WTC11 (cell line): Measurements from ENCODE around the gene STAG1. TPM values are rescaled to one million over a fixed set of nuclear protein-coding genes. Genes with fewer than 3 reads are reported as not detected.

Experiments
- ATAC-seq: fragments of 200-7000 bp; cut with Tn5 transposase; 2 replicates; pipeline ENCODE4 v1.10.0; 2021; ENCODE audit warnings: mild to moderate bottlenecking, moderate library complexity
- CTCF ChIA-PET: fragments of 300-600 bp; sonication (Branson Sonifier 250); formaldehyde crosslinking; loops from one replicate; lab custom pipeline; 2021; ENCODE audit warnings: antibody characterized with exemption; lab: Charles Lee
- POLR2A ChIA-PET: fragments of 350-600 bp; sonication (Branson Sonifier 250); formaldehyde crosslinking; loops from one replicate; lab custom pipeline; 2021; ENCODE audit warnings: antibody characterized with exemption; lab: Charles Lee
- DNase-seq: peaks from one replicate; pipeline ENCODE4 v3.0.0; 2021; ENCODE audit warnings: low spot score
- H3K27ac Mint-ChIP-seq: 2 replicates; pipeline ENCODE4 v1.8.0; 2021; ENCODE audit warnings: mixed read lengths
- H3K27me3 Mint-ChIP-seq: 2 replicates; pipeline ENCODE4 v1.8.0; 2021; ENCODE audit warnings: low read depth, mild to moderate bottlenecking, moderate library complexity, mixed read lengths
- H3K36me3 Mint-ChIP-seq: 2 replicates; pipeline ENCODE4 v1.8.0; 2021; ENCODE audit warnings: mixed read lengths
- H3K4me1 Mint-ChIP-seq: 2 replicates; pipeline ENCODE4 v1.8.0; 2022; ENCODE audit warnings: mixed read lengths
- H3K4me3 Mint-ChIP-seq: 2 replicates; pipeline ENCODE4 v1.8.0; 2021; ENCODE audit warnings: mild to moderate bottlenecking, moderate library complexity, mixed read lengths
- H3K9me3 Mint-ChIP-seq: 2 replicates; pipeline ENCODE4 v1.8.0; 2021; ENCODE audit warnings: mixed read lengths
- ATF1 ChIP-seq: sonication (generic); formaldehyde crosslinking; IDR thresholded peaks from 2 replicates; pipeline ENCODE4 v1.8.1; 2023; ENCODE audit warnings: mild to moderate bottlenecking, moderate library complexity, missing genetic modification reagents
- CREM ChIP-seq: sonication (generic); formaldehyde crosslinking; IDR thresholded peaks from 2 replicates; pipeline ENCODE4 v1.8.1; 2022; ENCODE audit warnings: mild to moderate bottlenecking, missing genetic modification reagents, moderate library complexity
- ETV6 ChIP-seq: sonication (generic); formaldehyde crosslinking; IDR thresholded peaks from 2 replicates; pipeline ENCODE4 v1.8.1; 2022; ENCODE audit warnings: mild to moderate bottlenecking, missing genetic modification reagents
- FOXJ3 ChIP-seq: sonication (generic); formaldehyde crosslinking; IDR thresholded peaks from 2 replicates; pipeline ENCODE4 v1.9.0; 2021; ENCODE audit warnings: missing genetic modification reagents, mild to moderate bottlenecking, borderline replicate concordance
- HMGA2 ChIP-seq: fragments of 250-450 bp; sonication (Bioruptor Pico); IDR thresholded peaks from 2 replicates; pipeline ENCODE4 v1.4.0; 2021; ENCODE audit warnings: mild to moderate bottlenecking, moderate library complexity
- MYBL2 ChIP-seq: sonication (generic); formaldehyde crosslinking; IDR thresholded peaks from 2 replicates; pipeline ENCODE4 v1.8.1; 2023; ENCODE audit warnings: mild to moderate bottlenecking, moderate library complexity, missing genetic modification reagents
- PRRX2 ChIP-seq: fragments of 250-450 bp; sonication (Bioruptor Pico); IDR thresholded peaks from 2 replicates; pipeline ENCODE4 v1.8.0; 2021; ENCODE audit warnings: mild to moderate bottlenecking
- ZNF219 ChIP-seq: sonication (generic); formaldehyde crosslinking; IDR thresholded peaks from 2 replicates; pipeline ENCODE4 v1.8.0; 2023; ENCODE audit warnings: missing genetic modification reagents, mild to moderate bottlenecking, borderline replicate concordance
- ZNF232 ChIP-seq: sonication (generic); formaldehyde crosslinking; IDR thresholded peaks from 2 replicates; pipeline ENCODE4 v1.8.0; 2022; ENCODE audit warnings: mild to moderate bottlenecking, missing genetic modification reagents
- total RNA-seq: library from RNA; stranded (reverse); gene quantifications from 3 replicates; pipeline ENCODE4 v1.2.3, GENCODE V29; 2021
- TF ChIP-seq, protein P1 (sequence below): sonication (generic); formaldehyde crosslinking; IDR thresholded peaks from 2 replicates; pipeline ENCODE4 v1.8.1; 2023; ENCODE audit warnings: mild to moderate bottlenecking, missing genetic modification reagents
- TF ChIP-seq, protein P2 (sequence below): sonication (generic); formaldehyde crosslinking; IDR thresholded peaks from 2 replicates; pipeline ENCODE4 v1.8.0; 2022; ENCODE audit warnings: mild to moderate bottlenecking, missing genetic modification reagents
- TF ChIP-seq, protein P3 (sequence below): fragments of 200-600 bp; IDR thresholded peaks from 2 replicates; pipeline ENCODE4 v1.8.0; 2022; ENCODE audit warnings: antibody characterized with exemption
- TF ChIP-seq, protein P4 (sequence below): sonication (generic); formaldehyde crosslinking; IDR thresholded peaks from 2 replicates; pipeline ENCODE4 v1.8.1; 2022; ENCODE audit warnings: mild to moderate bottlenecking, missing genetic modification reagents, moderate library complexity, borderline replicate concordance
- TF ChIP-seq, protein P5 (sequence below): sonication (generic); formaldehyde crosslinking; IDR thresholded peaks from 2 replicates; pipeline ENCODE4 v1.8.1; 2022; ENCODE audit warnings: low read depth, mild to moderate bottlenecking, moderate library complexity, missing genetic modification reagents, borderline replicate concordance
- TF ChIP-seq, protein P6 (sequence below): sonication (generic); formaldehyde crosslinking; conservative IDR thresholded peaks from 2 replicates; pipeline ENCODE4 v1.8.1; 2023; ENCODE audit warnings: mild to moderate bottlenecking, low read depth, missing genetic modification reagents, moderate library complexity
- TF ChIP-seq, protein P7 (sequence below): fragments of 250-450 bp; sonication (Bioruptor Pico); IDR thresholded peaks from 2 replicates; pipeline ENCODE4 v1.9.0; 2021; ENCODE audit warnings: mild to moderate bottlenecking, borderline replicate concordance

Gene STAG1
- total RNA-seq, 1 experiment from 2014 or later = 20.7 TPM

DNA sequence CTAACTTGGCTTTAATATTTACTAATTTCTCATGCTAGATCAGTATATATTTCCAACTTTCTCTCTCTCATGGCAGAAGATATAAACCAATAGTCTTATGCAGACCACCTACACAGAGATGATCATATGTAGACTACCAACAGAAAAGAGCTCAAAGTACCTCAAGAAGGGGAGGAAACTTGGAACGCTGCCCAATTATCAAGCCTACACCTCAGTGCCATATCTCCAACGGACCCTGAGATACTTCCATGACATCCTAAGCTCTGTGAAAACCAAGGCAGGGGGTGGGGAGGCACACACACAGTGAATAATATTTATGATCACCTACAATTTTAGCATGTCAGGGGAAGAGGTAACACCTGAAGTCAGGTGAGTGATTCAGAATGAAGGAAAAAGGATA, 100.6 kb downstream of the STAG1 start (continued):
- TF ChIP-seq, protein P1, sequence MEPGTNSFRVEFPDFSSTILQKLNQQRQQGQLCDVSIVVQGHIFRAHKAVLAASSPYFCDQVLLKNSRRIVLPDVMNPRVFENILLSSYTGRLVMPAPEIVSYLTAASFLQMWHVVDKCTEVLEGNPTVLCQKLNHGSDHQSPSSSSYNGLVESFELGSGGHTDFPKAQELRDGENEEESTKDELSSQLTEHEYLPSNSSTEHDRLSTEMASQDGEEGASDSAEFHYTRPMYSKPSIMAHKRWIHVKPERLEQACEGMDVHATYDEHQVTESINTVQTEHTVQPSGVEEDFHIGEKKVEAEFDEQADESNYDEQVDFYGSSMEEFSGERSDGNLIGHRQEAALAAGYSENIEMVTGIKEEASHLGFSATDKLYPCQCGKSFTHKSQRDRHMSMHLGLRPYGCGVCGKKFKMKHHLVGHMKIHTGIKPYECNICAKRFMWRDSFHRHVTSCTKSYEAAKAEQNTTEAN (CRISPR knock-in tag) = no peak
- TF ChIP-seq ETV6 (no peak), ATF1 (CRISPR knock-in tag) (no peak), MYBL2 (CRISPR knock-in tag) (no peak)
- TF ChIP-seq, protein P2, sequence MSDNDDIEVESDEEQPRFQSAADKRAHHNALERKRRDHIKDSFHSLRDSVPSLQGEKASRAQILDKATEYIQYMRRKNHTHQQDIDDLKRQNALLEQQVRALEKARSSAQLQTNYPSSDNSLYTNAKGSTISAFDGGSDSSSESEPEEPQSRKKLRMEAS (CRISPR knock-in tag) = no peak
- TF ChIP-seq, protein P3, sequence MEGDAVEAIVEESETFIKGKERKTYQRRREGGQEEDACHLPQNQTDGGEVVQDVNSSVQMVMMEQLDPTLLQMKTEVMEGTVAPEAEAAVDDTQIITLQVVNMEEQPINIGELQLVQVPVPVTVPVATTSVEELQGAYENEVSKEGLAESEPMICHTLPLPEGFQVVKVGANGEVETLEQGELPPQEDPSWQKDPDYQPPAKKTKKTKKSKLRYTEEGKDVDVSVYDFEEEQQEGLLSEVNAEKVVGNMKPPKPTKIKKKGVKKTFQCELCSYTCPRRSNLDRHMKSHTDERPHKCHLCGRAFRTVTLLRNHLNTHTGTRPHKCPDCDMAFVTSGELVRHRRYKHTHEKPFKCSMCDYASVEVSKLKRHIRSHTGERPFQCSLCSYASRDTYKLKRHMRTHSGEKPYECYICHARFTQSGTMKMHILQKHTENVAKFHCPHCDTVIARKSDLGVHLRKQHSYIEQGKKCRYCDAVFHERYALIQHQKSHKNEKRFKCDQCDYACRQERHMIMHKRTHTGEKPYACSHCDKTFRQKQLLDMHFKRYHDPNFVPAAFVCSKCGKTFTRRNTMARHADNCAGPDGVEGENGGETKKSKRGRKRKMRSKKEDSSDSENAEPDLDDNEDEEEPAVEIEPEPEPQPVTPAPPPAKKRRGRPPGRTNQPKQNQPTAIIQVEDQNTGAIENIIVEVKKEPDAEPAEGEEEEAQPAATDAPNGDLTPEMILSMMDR = no peak

DNA sequence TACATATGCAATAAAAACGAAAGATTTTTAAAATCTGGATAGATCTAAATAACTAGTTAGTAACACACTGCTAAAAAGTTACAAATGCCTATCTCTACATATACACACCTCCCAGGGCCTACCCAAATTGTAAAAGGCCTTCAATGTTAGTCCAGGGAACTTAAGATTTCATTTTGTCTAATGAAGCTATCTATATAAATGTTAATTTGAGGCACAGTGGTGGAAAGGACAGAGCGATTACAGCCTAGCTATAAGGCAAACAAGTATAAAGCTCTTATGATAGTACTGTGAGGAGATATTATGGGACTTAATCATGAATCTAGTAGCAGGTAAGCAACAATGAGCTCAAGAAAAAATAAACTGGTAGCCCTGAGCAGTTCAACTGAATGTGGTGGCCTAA, 101.7 kb downstream of the STAG1 start:
- no peak overlapping the region for H3K27ac Mint-ChIP-seq
- CTCF ChIA-PET = interaction anchor here (1.6 kb wide), 1 partner anchor 102 kb away, joined by 4 read pairs; the partner anchor contains the start of gene STAG1

DNA sequence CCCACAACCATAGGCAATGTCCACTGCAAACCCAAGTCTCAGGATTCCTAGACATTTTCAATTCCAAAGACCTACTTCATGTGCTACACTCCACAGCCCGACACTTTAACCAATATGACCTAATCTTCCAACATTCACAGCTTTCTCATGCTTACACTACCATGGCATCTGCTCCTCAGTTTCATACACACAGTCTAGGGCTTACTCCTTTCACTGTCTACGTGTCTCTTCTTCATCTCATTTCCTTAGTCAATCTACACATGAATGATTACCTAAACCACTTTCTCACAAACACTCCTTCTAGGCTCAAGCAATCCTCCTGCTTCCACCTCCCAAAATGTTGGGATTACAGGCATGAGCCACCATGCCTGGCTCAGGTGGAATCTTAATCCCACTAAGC, 106.3 kb downstream of the STAG1 start:
- no peaks in the 10 kb centered on the region for H3K36me3 Mint-ChIP-seq
- ChIA-PET CTCF (no interaction called here), POLR2A (no interaction called here)
- 0 out of 2 replicates have a peak, but pooled peaks cover 8% of the 10 kb centered on the region for H3K4me1 Mint-ChIP-seq
- TF ChIP-seq, protein P4, sequence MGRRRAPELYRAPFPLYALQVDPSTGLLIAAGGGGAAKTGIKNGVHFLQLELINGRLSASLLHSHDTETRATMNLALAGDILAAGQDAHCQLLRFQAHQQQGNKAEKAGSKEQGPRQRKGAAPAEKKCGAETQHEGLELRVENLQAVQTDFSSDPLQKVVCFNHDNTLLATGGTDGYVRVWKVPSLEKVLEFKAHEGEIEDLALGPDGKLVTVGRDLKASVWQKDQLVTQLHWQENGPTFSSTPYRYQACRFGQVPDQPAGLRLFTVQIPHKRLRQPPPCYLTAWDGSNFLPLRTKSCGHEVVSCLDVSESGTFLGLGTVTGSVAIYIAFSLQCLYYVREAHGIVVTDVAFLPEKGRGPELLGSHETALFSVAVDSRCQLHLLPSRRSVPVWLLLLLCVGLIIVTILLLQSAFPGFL = no peak
- TF ChIP-seq, protein P5, sequence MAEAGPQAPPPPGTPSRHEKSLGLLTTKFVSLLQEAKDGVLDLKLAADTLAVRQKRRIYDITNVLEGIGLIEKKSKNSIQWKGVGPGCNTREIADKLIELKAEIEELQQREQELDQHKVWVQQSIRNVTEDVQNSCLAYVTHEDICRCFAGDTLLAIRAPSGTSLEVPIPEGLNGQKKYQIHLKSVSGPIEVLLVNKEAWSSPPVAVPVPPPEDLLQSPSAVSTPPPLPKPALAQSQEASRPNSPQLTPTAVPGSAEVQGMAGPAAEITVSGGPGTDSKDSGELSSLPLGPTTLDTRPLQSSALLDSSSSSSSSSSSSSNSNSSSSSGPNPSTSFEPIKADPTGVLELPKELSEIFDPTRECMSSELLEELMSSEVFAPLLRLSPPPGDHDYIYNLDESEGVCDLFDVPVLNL (CRISPR knock-in tag) = no peak
- TF ChIP-seq, protein P6, sequence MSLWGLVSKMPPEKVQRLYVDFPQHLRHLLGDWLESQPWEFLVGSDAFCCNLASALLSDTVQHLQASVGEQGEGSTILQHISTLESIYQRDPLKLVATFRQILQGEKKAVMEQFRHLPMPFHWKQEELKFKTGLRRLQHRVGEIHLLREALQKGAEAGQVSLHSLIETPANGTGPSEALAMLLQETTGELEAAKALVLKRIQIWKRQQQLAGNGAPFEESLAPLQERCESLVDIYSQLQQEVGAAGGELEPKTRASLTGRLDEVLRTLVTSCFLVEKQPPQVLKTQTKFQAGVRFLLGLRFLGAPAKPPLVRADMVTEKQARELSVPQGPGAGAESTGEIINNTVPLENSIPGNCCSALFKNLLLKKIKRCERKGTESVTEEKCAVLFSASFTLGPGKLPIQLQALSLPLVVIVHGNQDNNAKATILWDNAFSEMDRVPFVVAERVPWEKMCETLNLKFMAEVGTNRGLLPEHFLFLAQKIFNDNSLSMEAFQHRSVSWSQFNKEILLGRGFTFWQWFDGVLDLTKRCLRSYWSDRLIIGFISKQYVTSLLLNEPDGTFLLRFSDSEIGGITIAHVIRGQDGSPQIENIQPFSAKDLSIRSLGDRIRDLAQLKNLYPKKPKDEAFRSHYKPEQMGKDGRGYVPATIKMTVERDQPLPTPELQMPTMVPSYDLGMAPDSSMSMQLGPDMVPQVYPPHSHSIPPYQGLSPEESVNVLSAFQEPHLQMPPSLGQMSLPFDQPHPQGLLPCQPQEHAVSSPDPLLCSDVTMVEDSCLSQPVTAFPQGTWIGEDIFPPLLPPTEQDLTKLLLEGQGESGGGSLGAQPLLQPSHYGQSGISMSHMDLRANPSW (CRISPR knock-in tag) = no peak
- no peak for TF ChIP-seq FOXJ3 (CRISPR knock-in tag)
- no peak for TF ChIP-seq ETV6
- TF ChIP-seq ATF1 (CRISPR knock-in tag) = no peak
- H3K27me3 Mint-ChIP-seq = no peaks in the 10 kb centered on the region
- DNase-seq (no peak), ATAC-seq (no peak)
- H3K9me3 Mint-ChIP-seq = no peaks in the 10 kb centered on the region
- H3K27ac Mint-ChIP-seq = peak overlapping the region; percentile 21; the same call in 1 of the 2 replicates
- H3K4me3 Mint-ChIP-seq = no peak overlapping the region

More for the DNA sequence above, 101.7 kb downstream of the STAG1 start:
- Mint-ChIP-seq H3K9me3 (peaks cover 20% of the 10 kb centered on the region), H3K4me1 (0 out of 2 replicates have a peak, but pooled peaks cover 8% of the 10 kb centered on the region), H3K36me3 (peaks cover 18% of the 10 kb centered on the region), H3K4me3 (no peak overlapping the region), H3K27me3 (no peaks in the 10 kb centered on the region)
- ATAC-seq (no peak), DNase-seq (no peak)
- no peak for TF ChIP-seq HMGA2 (CRISPR knock-in tag)
- TF ChIP-seq PRRX2 (CRISPR knock-in tag) = no peak
- no peak for TF ChIP-seq ZNF219 (CRISPR knock-in tag)
- TF ChIP-seq, protein P7, sequence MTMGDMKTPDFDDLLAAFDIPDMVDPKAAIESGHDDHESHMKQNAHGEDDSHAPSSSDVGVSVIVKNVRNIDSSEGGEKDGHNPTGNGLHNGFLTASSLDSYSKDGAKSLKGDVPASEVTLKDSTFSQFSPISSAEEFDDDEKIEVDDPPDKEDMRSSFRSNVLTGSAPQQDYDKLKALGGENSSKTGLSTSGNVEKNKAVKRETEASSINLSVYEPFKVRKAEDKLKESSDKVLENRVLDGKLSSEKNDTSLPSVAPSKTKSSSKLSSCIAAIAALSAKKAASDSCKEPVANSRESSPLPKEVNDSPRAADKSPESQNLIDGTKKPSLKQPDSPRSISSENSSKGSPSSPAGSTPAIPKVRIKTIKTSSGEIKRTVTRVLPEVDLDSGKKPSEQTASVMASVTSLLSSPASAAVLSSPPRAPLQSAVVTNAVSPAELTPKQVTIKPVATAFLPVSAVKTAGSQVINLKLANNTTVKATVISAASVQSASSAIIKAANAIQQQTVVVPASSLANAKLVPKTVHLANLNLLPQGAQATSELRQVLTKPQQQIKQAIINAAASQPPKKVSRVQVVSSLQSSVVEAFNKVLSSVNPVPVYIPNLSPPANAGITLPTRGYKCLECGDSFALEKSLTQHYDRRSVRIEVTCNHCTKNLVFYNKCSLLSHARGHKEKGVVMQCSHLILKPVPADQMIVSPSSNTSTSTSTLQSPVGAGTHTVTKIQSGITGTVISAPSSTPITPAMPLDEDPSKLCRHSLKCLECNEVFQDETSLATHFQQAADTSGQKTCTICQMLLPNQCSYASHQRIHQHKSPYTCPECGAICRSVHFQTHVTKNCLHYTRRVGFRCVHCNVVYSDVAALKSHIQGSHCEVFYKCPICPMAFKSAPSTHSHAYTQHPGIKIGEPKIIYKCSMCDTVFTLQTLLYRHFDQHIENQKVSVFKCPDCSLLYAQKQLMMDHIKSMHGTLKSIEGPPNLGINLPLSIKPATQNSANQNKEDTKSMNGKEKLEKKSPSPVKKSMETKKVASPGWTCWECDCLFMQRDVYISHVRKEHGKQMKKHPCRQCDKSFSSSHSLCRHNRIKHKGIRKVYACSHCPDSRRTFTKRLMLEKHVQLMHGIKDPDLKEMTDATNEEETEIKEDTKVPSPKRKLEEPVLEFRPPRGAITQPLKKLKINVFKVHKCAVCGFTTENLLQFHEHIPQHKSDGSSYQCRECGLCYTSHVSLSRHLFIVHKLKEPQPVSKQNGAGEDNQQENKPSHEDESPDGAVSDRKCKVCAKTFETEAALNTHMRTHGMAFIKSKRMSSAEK (CRISPR knock-in tag) = no peak
- no peak for TF ChIP-seq CREM (CRISPR knock-in tag)
- no peak for TF ChIP-seq MYBL2 (CRISPR knock-in tag)
- TF ChIP-seq ATF1 (CRISPR knock-in tag) = no peak
- no peak for TF ChIP-seq ETV6
- TF ChIP-seq ZNF232 (CRISPR knock-in tag) = no peak
- POLR2A ChIA-PET = interaction anchor here (1.4 kb wide), 1 partner anchor 102 kb away, joined by 3 read pairs; the partner anchor contains the start of gene STAG1
